Lower leg skin (tissue), 4 donors: ENCODE measurements around the gene TMEM187. TPM values are rescaled to one million over a fixed set of nuclear protein-coding genes. Genes with fewer than 3 reads are reported as not detected.

Experiments
- DNase-seq, 2 donors: peaks; one replicate each; pipeline ENCODE4 v3.0.0-alpha.2; 2019; ENCODE audit warnings: low spot score in 2 of 2
- H3K4me3 ChIP-seq: fragments of 200-600 bp; sonication (generic); 2 replicates; pipeline ENCODE4 v1.5.1; 2017; ENCODE audit warnings: mild to moderate bottlenecking, low read depth; ENCODE audit not compliant: poor library complexity, severe bottlenecking
- POLR2A ChIP-seq, 2 donors: fragments of 450-650 bp; IDR thresholded peaks; one replicate each; pipeline ENCODE4 v1.6.1; 2016 to 2017; ENCODE audit warnings: antibody characterized with exemption in 2 of 2, mild to moderate bottlenecking in 1 of 2, moderate library complexity in 1 of 2
- WGBS, 2 donors: methylation state at CpG; one replicate each; pipeline ENCODE4 v1.1.5; 2018; 5-methylcytosine and 5-hydroxymethylcytosine counted together
- intact Hi-C: fragments of 100-400 bp; cut with DNase I; formaldehyde crosslinking; loops from one replicate; pipeline ENCODE4 v1.15.0; 2023; ENCODE audit warnings: low total_unique reads
- total RNA-seq, 4 donors: library from RNA; depleted of rRNA; stranded (reverse); fragments of >200 nt; gene quantifications; one replicate each; pipeline ENCODE4 v1.1.0, GENCODE V29; 2016
- TF ChIP-seq, protein P1 (sequence below), 3 donors: fragments of 450-650 bp; IDR thresholded peaks; one replicate each; pipeline ENCODE4 v1.5.1; 2016; ENCODE audit warnings: antibody characterized with exemption in 3 of 3, mild to moderate bottlenecking in 3 of 3, moderate library complexity in 2 of 3

Gene TMEM187
- total RNA-seq, 4 donors from 2014 or later: 10.1 to 21.6 (median 14.4) TPM

DNA sequence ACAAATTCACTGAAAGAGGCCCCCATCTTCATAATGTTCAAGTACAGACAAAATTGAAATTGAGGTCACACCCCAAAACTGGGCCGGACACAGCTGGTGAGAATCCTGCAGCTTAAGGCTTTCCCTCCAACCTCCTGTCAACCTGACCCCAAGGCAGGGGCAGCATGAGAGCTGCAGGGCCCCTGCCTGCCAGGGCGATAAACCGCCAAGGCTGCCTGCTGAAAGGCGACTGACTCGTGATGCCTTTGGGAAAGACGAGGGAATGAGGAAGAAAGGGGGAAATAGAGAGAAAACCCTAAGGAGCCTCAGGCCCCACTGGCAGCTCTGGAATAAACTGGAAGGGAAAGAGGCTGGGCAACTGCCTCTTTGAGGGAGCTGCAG is 54.5 kb downstream of the TMEM187 start:
- no peak for DNase-seq
- 71 to 73% methylated on average over 6 of the region's 6 CpGs for WGBS, 2 donors
- no peak for TF ChIP-seq POLR2A (IDR thresholded peaks at IDR 0.05)
- TF ChIP-seq, protein P1, sequence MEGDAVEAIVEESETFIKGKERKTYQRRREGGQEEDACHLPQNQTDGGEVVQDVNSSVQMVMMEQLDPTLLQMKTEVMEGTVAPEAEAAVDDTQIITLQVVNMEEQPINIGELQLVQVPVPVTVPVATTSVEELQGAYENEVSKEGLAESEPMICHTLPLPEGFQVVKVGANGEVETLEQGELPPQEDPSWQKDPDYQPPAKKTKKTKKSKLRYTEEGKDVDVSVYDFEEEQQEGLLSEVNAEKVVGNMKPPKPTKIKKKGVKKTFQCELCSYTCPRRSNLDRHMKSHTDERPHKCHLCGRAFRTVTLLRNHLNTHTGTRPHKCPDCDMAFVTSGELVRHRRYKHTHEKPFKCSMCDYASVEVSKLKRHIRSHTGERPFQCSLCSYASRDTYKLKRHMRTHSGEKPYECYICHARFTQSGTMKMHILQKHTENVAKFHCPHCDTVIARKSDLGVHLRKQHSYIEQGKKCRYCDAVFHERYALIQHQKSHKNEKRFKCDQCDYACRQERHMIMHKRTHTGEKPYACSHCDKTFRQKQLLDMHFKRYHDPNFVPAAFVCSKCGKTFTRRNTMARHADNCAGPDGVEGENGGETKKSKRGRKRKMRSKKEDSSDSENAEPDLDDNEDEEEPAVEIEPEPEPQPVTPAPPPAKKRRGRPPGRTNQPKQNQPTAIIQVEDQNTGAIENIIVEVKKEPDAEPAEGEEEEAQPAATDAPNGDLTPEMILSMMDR (IDR thresholded peaks at IDR 0.05): no peak
- H3K4me3 ChIP-seq: no peak overlapping the region
- intact Hi-C loops: no loop called here

DNA sequence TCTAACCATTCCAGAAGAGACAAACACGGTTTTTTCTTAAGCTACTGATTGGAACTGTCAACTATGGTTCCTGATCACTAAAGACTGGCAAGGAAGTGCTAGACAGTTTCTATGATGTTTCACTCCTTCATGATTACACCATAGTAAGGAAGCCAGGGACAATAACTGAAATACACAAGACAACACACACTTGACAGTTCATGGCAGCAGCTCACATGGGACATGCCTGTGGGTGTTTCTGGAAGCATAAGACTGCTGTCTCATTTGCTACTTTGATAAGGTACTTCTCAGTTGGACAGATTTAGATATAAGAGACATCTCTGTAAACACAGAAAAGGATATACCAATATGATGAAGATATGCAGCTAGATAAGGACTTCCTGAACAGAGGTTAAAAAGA is 55.4 kb downstream of the TMEM187 start:
- no peak for DNase-seq
- intact Hi-C loops: no loop called here
- TF ChIP-seq, protein P1 (IDR thresholded peaks at IDR 0.05): no peak
- TF ChIP-seq POLR2A (IDR thresholded peaks at IDR 0.05): no peak
- WGBS, 2 donors: 56 to 64% methylated on average over 1 of the region's 1 CpG
- no peak overlapping the region for H3K4me3 ChIP-seq

DNA sequence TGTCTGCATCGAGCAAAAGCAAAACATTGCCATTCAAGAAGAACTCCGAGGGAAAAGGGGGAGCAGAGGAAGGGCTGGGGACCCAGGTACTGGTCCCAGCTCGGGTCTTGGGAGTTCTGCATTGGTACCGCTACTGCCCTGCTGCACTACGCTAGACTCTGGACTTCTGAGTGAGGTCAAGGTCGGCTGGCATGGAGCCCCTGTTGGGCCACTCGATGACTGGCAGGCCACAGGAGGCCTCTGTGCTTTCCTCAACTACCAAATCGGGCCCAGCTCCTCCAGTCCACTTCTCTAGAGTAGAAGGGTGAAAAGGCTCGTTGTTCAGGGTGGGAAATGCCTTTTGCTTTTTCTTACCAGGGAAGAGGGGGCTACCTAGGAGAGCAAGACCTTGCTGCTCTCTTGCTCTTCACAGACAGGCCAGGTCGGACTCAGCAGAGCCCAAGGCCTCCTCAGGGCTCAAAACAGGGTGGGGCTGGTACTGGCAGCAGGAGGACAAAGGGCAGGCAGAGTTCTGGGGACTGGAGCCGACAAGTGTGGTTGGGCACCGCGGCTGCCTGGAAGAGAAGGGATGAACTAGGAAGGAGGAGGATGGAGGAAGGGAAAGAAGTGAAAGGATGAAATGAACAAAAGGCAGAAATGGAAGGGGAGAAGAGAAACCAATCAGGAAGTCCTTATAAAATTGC is 56.1 kb downstream of the TMEM187 start:
- DNase-seq: no peak
- 68 to 82% methylated on average over 11 to 13 of the region's 13 CpGs for WGBS, 2 donors
- TF ChIP-seq, protein P1 (IDR thresholded peaks at IDR 0.05): no peak
- TF ChIP-seq POLR2A (IDR thresholded peaks at IDR 0.05): no peak
- intact Hi-C loops: no loop called here
- H3K4me3 ChIP-seq: no peak overlapping the region

DNA sequence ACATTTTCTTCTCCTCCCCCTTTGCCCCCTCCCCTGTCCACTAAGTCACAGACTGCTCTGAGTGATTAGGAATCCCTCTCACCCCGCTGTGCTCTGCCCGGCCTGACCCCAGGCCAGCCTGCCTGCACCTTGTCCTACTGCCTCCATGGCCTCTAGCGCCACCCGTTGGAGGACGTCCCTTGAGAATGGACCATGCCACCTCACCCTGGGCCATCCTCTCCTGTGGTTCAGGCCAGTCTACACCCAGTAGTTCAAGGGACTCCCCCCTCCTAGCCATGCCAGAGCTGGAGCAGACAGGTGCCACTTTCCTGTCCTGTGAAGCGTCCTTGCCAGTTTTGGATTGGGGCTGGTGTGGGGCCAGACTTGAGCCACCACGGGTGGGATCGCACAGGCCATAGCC is 56.9 kb downstream of the TMEM187 start:
- intact Hi-C loops: no loop called here
- no peak for DNase-seq
- TF ChIP-seq POLR2A (IDR thresholded peaks at IDR 0.05): no peak
- TF ChIP-seq, protein P1 (IDR thresholded peaks at IDR 0.05): no peak
- 84 to 87% methylated on average over 5 to 8 of the region's 8 CpGs for WGBS, 2 donors
- no peak overlapping the region for H3K4me3 ChIP-seq

DNA sequence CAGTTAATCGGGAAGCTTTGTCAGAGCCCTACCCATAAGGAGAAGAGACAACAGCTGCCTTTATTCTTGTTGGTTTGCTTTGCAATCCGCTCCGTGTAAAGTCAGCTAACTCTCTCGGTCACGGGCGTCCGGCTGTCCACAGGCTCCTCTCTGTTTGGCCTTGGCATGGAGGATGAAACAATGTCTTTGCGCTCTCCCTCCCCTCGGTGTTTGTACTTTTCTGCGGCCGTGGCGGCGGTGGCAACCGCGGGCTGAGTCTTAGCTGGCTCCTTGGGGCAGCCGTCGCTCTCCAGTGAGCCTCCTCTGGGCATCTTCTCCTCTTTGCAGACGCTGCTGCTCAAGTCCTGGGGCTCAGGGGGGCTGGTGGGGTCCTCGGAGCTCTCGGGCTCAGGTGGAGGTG is 57.7 kb downstream of the TMEM187 start:
- DNase-seq: no peak
- H3K4me3 ChIP-seq: no peak overlapping the region
- intact Hi-C loops: no loop called here
- TF ChIP-seq, protein P1 (IDR thresholded peaks at IDR 0.05): no peak
- TF ChIP-seq POLR2A (IDR thresholded peaks at IDR 0.05): no peak
- WGBS, 2 donors: 90 to 96% methylated on average over 13 to 16 of the region's 20 CpGs
